Stimulated activated CD8-positive, alpha-beta memory T cell treated with anti-CD3 and anti-CD28 coated beads, Interleukin-4, amount 100 ng/mL, for 48 hours (primary cell): Measurements from ENCODE around the gene C12orf75.
"Not testable (repeated sequence)": the region's sequence is repeated elsewhere in the genome, so short reads cannot be mapped to it uniquely, and the experiment has no call there.

Experiments used
- DNase-seq: peaks from one replicate; pipeline ENCODE4 v3.0.0-alpha.2; 2020

Gene C12orf75

GRCh38 chr12:105337391-105337790, 6.9 kb downstream of the C12orf75 start:
- DNase-seq, result no peak

DNA sequence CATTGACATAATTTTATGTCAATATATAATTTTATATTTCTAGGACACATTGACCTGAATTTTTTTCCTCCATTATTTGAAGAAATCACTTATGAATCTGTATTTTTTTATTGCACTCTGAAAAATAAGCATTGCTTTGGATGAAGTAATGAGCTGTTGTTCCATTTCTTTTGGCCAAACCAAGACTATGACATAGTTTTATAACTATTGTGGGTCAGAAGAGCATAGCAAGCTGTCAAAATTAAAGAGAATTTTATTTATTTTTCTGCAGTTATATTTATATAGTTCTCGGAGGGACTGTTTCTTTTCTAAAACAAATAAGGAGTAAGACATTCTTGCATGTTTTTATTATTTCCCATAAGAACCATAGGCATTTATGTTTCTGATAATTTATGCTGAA, 8.5 kb downstream of the C12orf75 start:
- DNase-seq, result no peak

GRCh38 chr12:105341010-105341409, 10.5 kb downstream of the C12orf75 start:
- no peak for DNase-seq

DNA sequence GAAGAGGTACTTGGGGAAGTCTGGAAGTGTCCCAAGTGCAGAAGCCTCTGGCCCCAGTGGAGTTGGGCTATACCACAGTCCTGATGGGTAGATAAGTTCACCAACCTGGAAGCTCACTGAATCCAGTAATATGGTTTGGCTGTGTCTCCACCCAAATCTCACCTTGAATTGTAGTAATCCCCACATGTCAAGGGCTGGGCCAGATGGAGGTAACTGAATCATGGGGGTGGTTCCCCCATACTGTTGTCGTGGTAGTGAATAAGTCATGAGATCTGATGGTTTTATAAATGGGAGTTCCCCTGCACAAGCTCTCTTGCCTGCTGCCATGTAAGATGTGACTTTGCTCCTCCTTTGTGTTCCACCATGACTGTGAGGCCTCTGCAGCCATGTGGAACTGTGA, 11.1 kb downstream of the C12orf75 start:
- not testable (repeated sequence) for DNase-seq

DNA sequence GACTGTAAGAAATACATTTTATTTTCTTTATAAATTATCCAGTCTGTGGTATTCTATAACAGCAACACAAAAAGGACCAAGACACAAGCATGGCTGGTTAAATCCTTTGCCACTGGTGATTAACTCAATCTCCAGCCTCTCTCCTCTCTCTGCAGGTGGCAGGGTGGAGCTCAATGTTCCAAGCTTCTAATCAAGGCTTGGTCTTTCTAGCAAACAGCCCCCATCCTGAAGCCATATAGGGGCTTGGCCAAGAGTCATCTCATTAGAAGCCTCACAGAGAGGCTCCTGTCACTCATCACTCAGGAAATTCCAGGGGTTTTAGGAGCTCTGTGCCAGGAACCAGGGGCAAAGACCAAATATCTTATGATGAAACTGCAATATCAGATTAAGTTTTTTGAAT, 12.0 kb downstream of the C12orf75 start:
- no peak for DNase-seq

DNA sequence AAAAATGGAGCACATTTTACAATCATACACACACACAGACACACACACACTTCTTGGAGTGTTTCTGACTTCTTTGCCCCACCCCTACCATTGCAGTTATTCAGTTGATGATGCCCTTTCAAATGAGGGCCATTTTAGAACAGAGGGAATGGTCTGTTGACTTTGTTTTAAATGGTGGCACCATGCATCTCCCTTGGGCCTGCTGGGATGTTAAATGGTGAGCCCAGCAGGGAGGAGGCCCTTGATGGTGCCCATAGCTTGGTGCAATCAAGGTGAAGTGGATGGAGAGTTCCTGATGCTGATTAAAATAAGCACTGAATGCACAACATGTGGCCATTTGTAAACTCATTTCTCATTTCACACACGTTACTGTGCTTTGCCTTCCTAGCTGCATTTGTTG, 13.3 kb downstream of the C12orf75 start:
- DNase-seq, result no peak

DNA sequence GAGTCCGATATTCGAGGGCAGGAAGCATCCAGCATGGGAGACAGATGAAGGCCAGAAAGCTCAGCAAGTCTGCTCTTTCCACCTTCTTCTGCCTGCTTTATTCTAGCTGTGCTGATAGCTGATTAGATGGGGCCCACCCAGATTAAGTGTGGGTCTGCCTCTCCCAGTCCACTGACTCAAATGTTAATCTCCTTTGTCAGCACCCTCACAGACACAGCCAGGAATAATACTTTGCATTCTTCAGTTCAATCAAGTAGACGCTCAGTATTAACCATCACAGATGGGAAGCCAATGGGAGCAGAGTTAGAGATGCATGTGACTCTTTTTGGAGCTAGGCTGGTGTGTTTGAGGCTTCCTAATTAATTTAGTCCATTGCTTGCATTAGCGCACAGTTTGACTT, 17.0 kb downstream of the C12orf75 start:
- DNase-seq, result no peak

GRCh38 chr12:105348142-105348541, 17.7 kb downstream of the C12orf75 start:
- DNase-seq, result no peak

- DNase-seq, result no peak
These were observed 18.1 kb downstream of the C12orf75 start for GRCh38 chr12:105348561-105348960.

- DNase-seq, result no peak
These were observed 18.6 kb downstream of the C12orf75 start for GRCh38 chr12:105349138-105349537.

DNA sequence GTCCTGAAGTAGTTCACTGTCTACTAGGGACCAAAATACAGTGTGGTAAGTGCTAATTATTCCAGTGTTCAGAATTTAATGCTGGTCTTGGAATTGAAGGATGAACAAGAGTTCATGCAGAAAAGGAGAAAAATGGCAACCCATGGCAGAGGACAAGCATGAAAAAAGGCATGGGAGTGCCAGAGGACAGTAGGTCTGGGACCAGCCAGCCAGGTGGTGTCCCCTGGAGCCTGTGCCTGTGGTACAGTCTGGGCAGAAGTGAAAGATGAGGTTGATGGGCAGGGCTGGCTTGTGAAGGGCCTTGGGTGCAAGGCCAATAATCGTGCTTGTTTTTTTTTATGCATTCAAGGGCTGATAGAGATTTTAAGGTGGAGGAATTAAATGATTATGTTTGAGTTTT, 21.0 kb downstream of the C12orf75 start:
- DNase-seq, result no peak

- DNase-seq, result no peak
These were observed 21.6 kb downstream of the C12orf75 start for GRCh38 chr12:105352052-105352451.

DNA sequence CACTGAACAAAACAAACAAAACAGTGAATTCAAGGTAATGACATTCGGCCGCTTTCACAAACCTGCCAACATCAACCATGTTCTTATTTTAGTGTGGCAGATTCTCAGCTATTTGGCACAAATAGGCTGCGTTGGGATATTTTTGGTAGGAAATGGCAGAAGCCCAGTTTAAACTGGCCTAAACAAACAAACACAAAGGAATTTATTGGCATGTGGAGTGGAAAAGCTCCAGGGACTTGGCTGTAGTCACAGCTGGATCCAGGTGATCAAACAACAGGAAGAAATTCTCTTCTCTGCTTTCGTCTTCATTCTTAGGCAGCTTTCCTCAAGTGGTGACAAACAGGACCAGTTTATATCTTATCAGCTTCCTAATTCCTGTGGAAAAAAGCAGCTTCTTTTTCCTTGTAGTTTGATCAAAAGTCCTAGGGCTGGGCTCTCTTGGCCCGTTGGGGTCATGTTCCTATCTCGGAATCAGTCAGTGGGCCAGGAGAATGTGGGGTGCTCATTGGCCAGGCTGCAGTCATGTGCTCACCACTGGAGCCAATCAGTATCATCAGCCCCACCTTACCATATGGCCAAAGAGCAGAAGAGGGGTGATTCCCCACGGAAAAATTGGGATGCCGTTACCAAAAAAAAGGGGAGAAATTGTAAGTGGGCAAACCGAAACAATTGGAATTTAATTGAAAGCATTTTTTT, 22.6 kb downstream of the C12orf75 start:
- no peak for DNase-seq

GRCh38 chr12:105355752-105356151, 25.3 kb downstream of the C12orf75 start:
- no peak for DNase-seq

DNA sequence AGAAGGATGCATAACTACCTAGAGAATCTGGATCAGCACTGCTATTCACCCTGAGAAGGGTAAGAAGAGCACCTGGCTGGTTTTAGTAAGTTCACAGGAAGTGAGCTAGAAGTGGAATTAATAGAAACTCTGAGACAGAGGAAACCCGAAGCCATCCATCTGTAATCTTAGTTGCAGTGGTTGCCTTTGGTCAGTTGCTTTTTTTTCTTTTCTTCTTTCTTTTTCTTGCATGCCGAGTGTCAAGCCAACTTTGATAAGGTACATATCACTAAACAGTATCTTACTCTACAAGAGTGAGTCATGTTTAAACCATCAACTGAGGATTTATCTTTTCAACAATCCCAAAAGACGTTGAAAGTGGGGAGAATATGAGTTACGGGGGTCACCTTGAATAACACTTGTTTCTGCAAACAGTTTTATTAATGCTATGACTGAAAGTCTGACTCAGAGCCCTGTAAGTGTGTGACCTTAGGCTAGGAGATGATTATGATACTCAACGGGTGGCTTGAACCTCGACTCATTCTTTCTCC, 26.7 kb downstream of the C12orf75 start:
- DNase-seq, result no peak

GRCh38 chr12:105358789-105359188, 28.3 kb downstream of the C12orf75 start:
- DNase-seq, result no peak

- DNase-seq, result no peak
These were observed 29.4 kb downstream of the C12orf75 start for GRCh38 chr12:105359856-105360255.

GRCh38 chr12:105363890-105364289, 33.4 kb downstream of the C12orf75 start:
- no peak for DNase-seq

DNA sequence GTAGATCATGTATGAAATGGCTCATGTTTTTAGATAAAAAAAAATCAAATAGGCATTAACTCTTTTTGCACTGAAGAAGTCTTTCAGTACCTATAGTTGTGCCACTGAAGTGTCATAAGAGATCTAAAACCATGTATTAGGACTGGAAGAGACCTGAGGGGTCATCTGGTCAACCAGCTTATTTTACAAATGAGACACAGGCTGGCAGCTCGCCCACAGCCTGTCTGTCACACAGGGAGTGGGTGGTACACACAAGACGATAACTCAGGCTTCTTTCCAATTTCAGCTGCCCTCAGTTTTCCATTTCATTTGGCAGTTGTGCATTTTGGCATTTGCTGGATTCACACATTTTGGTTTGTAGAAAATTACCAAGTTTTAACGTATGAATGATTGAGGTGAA, 34.7 kb downstream of the C12orf75 start:
- DNase-seq, result no peak

DNA sequence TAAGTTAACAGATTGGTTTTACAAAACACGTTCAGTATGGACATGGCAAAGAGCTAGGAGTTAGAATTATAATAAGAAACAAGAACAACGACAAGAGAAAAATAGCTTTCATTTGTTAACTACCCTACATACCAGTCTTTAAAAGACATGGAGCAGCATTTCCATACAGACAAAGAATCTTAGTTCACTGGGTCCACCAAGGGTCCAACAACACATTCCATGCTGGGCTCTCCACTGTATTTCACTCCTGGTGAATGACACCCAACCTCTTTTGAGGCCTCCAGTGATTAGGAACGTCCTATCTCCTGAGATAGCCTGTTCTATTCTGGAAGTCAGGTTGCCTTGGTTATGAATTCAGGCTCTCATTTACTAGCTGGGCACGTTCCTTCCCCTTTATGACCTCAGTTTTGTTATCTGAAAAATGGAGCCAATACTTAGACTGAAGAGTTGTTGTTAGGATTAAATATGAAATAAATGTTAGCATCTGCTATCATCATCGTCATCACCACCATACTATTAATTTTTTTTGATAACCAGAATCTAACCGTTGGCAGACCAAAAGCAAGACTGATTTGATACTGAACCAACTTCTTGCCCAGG, 37.7 kb downstream of the C12orf75 start:
- no peak for DNase-seq

- no peak for DNase-seq
These were observed 38.5 kb downstream of the C12orf75 start for GRCh38 chr12:105369014-105369413.

DNA sequence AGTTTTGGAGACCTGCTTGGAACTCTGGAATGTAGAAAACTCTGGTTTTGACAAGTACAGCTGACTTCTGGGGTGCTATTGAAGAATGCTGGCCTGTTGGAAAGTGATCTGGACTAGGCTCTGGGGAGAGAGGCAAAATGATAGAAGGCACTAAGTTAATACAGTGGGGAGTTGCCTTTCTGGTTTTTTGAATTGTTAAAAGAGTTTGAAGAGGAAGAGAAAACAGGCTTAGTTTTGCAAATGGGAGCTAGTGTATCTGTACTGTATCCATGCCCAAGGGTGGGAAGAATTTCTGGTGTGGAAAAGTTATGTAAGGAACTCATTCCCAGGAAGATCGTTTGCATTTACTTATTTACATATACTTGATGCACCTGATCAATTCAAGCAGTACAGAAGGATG, 43.8 kb downstream of the C12orf75 start:
- DNase-seq, result no peak

GRCh38 chr12:105377077-105377476, 46.6 kb downstream of the C12orf75 start:
- no peak for DNase-seq

DNA sequence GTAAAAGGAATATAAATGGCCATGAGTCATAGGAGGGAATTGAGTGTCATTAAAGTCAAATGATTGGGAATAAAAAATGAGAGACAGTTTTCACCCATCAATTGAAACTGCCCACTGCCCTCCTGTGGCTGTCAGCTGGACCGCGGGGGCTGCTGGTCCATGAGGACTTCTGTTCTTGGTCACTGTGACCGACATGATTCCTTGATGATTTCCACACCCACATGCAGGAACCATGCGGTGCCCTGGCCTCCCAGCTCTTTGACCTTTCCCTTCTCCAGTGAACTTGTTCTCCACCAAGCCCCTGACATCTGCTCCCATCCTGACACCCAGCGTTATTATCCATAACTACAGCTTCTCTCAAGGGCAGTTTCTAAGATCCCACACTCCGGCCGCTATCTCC, 48.4 kb downstream of the C12orf75 start:
- DNase-seq, result no peak
